HepG2 (cell line): ENCODE data around the gene CLDN15. TPM values are rescaled to one million over a fixed set of nuclear protein-coding genes. Genes with fewer than 3 reads are reported as not detected.

Experiments used
- ATAC-seq: fragments of 200-7000 bp; cut with Tn5 transposase; 3 replicates; pipeline ENCODE4 v1.9.1; 2020; ENCODE audit warnings: mild to moderate bottlenecking, moderate library complexity
- BruUV-seq: library from RNA; stranded (reverse); fragments of 400-500 nt; replicated peaks from 2 replicates; lab custom pipeline; 2021; lab: Mats Ljungman, UMichigan
- CTCF ChIA-PET: fragments of 300-600 bp; formaldehyde crosslinking; extraction: SDS; loops from one replicate; lab custom pipeline; 2021; ENCODE audit warnings: low total read pairs, inconsistent platforms, low intra/inter-chr PET ratio; lab: Yijun Ruan, JAX
- POLR2A ChIA-PET: fragments of 350-600 bp; sonication (Branson Sonifier 250); formaldehyde crosslinking; loops from one replicate; lab custom pipeline; 2020; ENCODE audit warnings: antibody characterized with exemption, inconsistent platforms; lab: Yijun Ruan, JAX
- DNase-seq: peaks from one replicate; pipeline ENCODE4 v3.0.0-alpha.2; 2015; ENCODE audit warnings: low spot score
- FAIRE-seq: peaks from 3 replicates; lab custom pipeline; 2011; peaks lifted over from hg19 to GRCh38; lab: Jason Lieb, UNC
- H2AFZ ChIP-seq: one replicate; pipeline ENCODE4 v1.6.1; 2011; ENCODE audit warnings: low read length, inconsistent platforms
- H3K27ac ChIP-seq: fragments of 300-600 bp; 3 replicates; pipeline ENCODE4 v1.8.0; 2011; ENCODE audit warnings: mixed run types, mild to moderate bottlenecking, mixed read lengths, low read length, inconsistent platforms; ENCODE audit not compliant: insufficient read depth; ENCODE audit errors: extremely low read length
- H3K27me3 ChIP-seq, 2 experiments: fragments of 200-600 bp in 1 of 2; 2 replicates in 1 of 2; 3 replicates in 1 of 2; pipeline versions ENCODE4 v1.6.0 to v1.8.0; 2011; ENCODE audit warnings: low read length in 2 of 2, mild to moderate bottlenecking in 2 of 2, moderate library complexity in 2 of 2, inconsistent platforms in 1 of 2; ENCODE audit not compliant: insufficient read depth in 2 of 2, control insufficient read depth in 1 of 2
- H3K36me3 ChIP-seq, 2 experiments: fragments of 200-600 bp in 1 of 2; replicated peaks in 1 of 2; 2 replicates in 1 of 2; 3 replicates in 1 of 2; pipeline versions ENCODE4 v1.5.1 to v1.8.0; 2011; ENCODE audit warnings: low read length in 2 of 2, inconsistent platforms in 1 of 2; ENCODE audit not compliant: insufficient read depth in 2 of 2, control insufficient read depth in 1 of 2
- H3K4me1 ChIP-seq: 2 replicates; pipeline ENCODE4 v1.5.1; 2012; ENCODE audit warnings: low read length, inconsistent platforms; ENCODE audit not compliant: insufficient read depth
- H3K4me2 ChIP-seq: 2 replicates; pipeline ENCODE4 v1.6.0; 2011; ENCODE audit warnings: low read depth, low read length, inconsistent platforms
- H3K4me3 ChIP-seq, 3 experiments: fragments of 200-600 bp in 1 of 3; sonication (generic), shearing (Covaris generic) in 1 of 3; replicated peaks in 1 of 3; 2 replicates each; pipeline ENCODE4 v1.5.1; 2011 to 2016; ENCODE audit warnings: low read length in 3 of 3, inconsistent platforms in 2 of 3, low read depth in 2 of 3, mild to moderate bottlenecking in 2 of 3, control low read depth in 1 of 3, mixed read lengths in 1 of 3; ENCODE audit not compliant: insufficient read depth in 1 of 3
- H3K79me2 ChIP-seq: one replicate; pipeline ENCODE4 v1.6.1; 2011; ENCODE audit warnings: low read length, inconsistent platforms; ENCODE audit not compliant: insufficient read depth
- H3K9ac ChIP-seq: 2 replicates; pipeline ENCODE4 v1.6.0; 2011; ENCODE audit warnings: mild to moderate bottlenecking, low read depth, low read length, inconsistent platforms; ENCODE audit not compliant: insufficient read depth
- H3K9me3 ChIP-seq: 2 replicates; pipeline ENCODE4 v1.5.1; 2012; ENCODE audit warnings: mild to moderate bottlenecking, low read length
- H4K20me1 ChIP-seq: 2 replicates; pipeline ENCODE4 v1.6.0; 2011; ENCODE audit warnings: inconsistent platforms, mild to moderate bottlenecking, low read length, moderate library complexity; ENCODE audit not compliant: insufficient read depth
- CTCF ChIP-seq: sonication (generic); formaldehyde crosslinking; IDR thresholded peaks from 2 replicates; pipeline ENCODE4 v1.5.0; 2020; ENCODE audit warnings: mild to moderate bottlenecking, missing genetic modification reagents, moderate library complexity
- KDM5A ChIP-seq: fragments of 200-600 bp; sonication (generic); IDR thresholded peaks from 2 replicates; pipeline ENCODE4 v1.7.0; 2018; ENCODE audit warnings: antibody characterized with exemption, mild to moderate bottlenecking, low read length, borderline replicate concordance
- MATR3 ChIP-seq: sonication (generic); formaldehyde crosslinking; IDR thresholded peaks from 2 replicates; pipeline ENCODE4 v1.4.0; 2020; ENCODE audit warnings: missing genetic modification reagents
- POLR2A ChIP-seq, 2 experiments: IDR thresholded peaks; 2 replicates each; pipeline ENCODE4 v1.6.1; 2011; ENCODE audit warnings: low read depth in 2 of 2, low read length in 2 of 2, mild to moderate bottlenecking in 1 of 2, moderate library complexity in 1 of 2; ENCODE audit not compliant: insufficient read depth in 1 of 2
- RAD21 ChIP-seq: fragments of 450-650 bp; formaldehyde crosslinking; IDR thresholded peaks from 2 replicates; pipeline ENCODE4 v1.5.0; 2020; ENCODE audit warnings: mild to moderate bottlenecking
- SRSF4 ChIP-seq: fragments of 200-400 bp; formaldehyde crosslinking; IDR thresholded peaks from one replicate; pipeline ENCODE4 v1.6.1; 2018; ENCODE audit warnings: mild to moderate bottlenecking, low read depth, low read length, moderate library complexity; ENCODE audit not compliant: poor library complexity, severe bottlenecking
- STAG1 ChIP-seq: sonication (generic); formaldehyde crosslinking; IDR thresholded peaks from 2 replicates; pipeline ENCODE4 v1.4.0; 2020; ENCODE audit warnings: missing genetic modification reagents
- ZBTB33 ChIP-seq: sonication (generic); formaldehyde crosslinking; IDR thresholded peaks from 2 replicates; pipeline ENCODE4 v1.4.0; 2020; ENCODE audit warnings: missing genetic modification reagents
- ZNF121 ChIP-seq: sonication (generic); formaldehyde crosslinking; IDR thresholded peaks from 2 replicates; pipeline ENCODE4 v1.5.0; 2020; ENCODE audit warnings: mild to moderate bottlenecking, missing genetic modification reagents
- ZNF770 ChIP-seq: sonication (generic); formaldehyde crosslinking; IDR thresholded peaks from 2 replicates; pipeline ENCODE4 v1.5.0; 2020; ENCODE audit warnings: mild to moderate bottlenecking, missing genetic modification reagents
- ZNF891 ChIP-seq: sonication (generic); formaldehyde crosslinking; IDR thresholded peaks from 2 replicates; pipeline ENCODE4 v1.5.0; 2020; ENCODE audit warnings: mild to moderate bottlenecking, missing genetic modification reagents
- WGBS: methylation state at CpG from one replicate; pipeline ENCODE4 v1.1.6; 2017; ENCODE audit warnings: low lambda C conversion rate; 5-methylcytosine and 5-hydroxymethylcytosine counted together
- in situ Hi-C: cut with HindIII; loops from 2 replicates; pipeline ENCODE4 v1.10.0; 2017; ENCODE audit warnings: low pct_unique_long_range_greater_than_20kb; ENCODE audit not compliant: extremely low pct_ligation_motif_present
- intact Hi-C: fragments of 100-400 bp; cut with micrococcal nuclease; formaldehyde crosslinking; loops from one replicate; pipeline ENCODE4 v1.10.0; 2022; ENCODE audit not compliant: unreplicated experiment
- polyA plus RNA-seq, 8 experiments: library from polyadenylated mRNA; depleted of rRNA in 3 of 8; stranded (reverse) in 7 of 8; unstranded in 1 of 8; fragments of >200 nt; fragmentation: Illumina TruSeq in 4 of 8; extraction: Trizol in 4 of 8; gene quantifications; 2 replicates each; pipeline versions ENCODE4 v1.2.1 to v1.2.3, GENCODE V29; 2011 to 2016; ENCODE audit warnings: low read depth in 4 of 8, missing spikeins in 1 of 8, mixed read lengths in 1 of 8; ENCODE audit not compliant: insufficient read depth in 1 of 8
- total RNA-seq, 5 experiments: library from RNA; depleted of rRNA; stranded (reverse); fragments of >200 nt; fragmentation: Illumina TruSeq; extraction: Trizol; gene quantifications; 2 replicates each; pipeline ENCODE4 v1.2.3, GENCODE V29; 2016; ENCODE audit warnings: low read depth in 1 of 5

The CLDN15 gene
- total and polyA plus RNA-seq, 2 of the 13 experiments (the other 11 are each of a cell fraction or from before 2014, with no cell fraction given) = 7.1 to 17.8 TPM

- no peaks in the 10 kb centered on the region for H3K79me2 ChIP-seq
- H3K9me3 ChIP-seq = no peaks in the 10 kb centered on the region
- peaks cover 65% of the 10 kb centered on the region for H3K4me1 ChIP-seq
- no peak overlapping the region for H2AFZ ChIP-seq
- no peak overlapping the region for H3K27ac ChIP-seq
- TF ChIP-seq ZNF121 (CRISPR knock-in tag) = peak; percentile 61; the same call in 1 of the 2 replicates
- TF ChIP-seq STAG1 (CRISPR knock-in tag) = peak; percentile 41
- TF ChIP-seq MATR3 (CRISPR knock-in tag) = no peak
- peak; percentile 63 for TF ChIP-seq ZNF770
- TF ChIP-seq ZBTB33 (CRISPR knock-in tag) = peak; percentile 67
- peak; percentile 62 for TF ChIP-seq CTCF (CRISPR knock-in tag)
- peak; percentile 62 for TF ChIP-seq RAD21
- TF ChIP-seq POLR2A (IDR thresholded peaks at IDR 0.05; ENCODE audit: insufficient read depth in 1 of 2, low read depth in 2 of 2, low read length in 2 of 2) = 0 out of 4 replicates have a peak, but pooled peaks of 1 of the 2 experiments have one; percentile 42
- no peak for TF ChIP-seq KDM5A
- TF ChIP-seq SRSF4 = no peak
- 0 out of 2 replicates have a peak, but pooled peaks have one; percentile 32 for TF ChIP-seq ZNF891
- TF ChIP-seq, all 625 proteins: peak for 8
- Histone ChIP-seq H3K36me3 (peaks cover 0 to 6% of the 10 kb centered on the region in 2 experiments; a peak in 3 of 5 replicates), H3K27me3 (no peaks in the 10 kb centered on the region), H4K20me1 (no peaks in the 10 kb centered on the region), H3K9ac (no peak overlapping the region), H3K4me2 (no peak overlapping the region), H3K4me3 (no peak overlapping the region)
- POLR2A ChIA-PET = interaction anchor here (0.8 to 3.0 kb wide), 3 partner anchors 9 to 33 kb away, joined by 4 to 11 read pairs (median 8); partner anchors contain the start of genes FIS1, PLOD3 and ZNHIT1
- peak; percentile 12 for ATAC-seq
- FAIRE-seq = peak; percentile 8
- intact Hi-C loops (no loop called here), in situ Hi-C loops (no loop called here)
- no TSS peak for BruUV-seq
- peak; percentile 29 for DNase-seq
- CTCF ChIA-PET = interaction anchor here (1.3 kb wide), 1 partner anchor 9 kb away, joined by 4 read pairs; no protein-coding TSS in a partner anchor
- WGBS = 86% methylated on average over 9 of the region's 11 CpGs
Measured at GRCh38 chr7:101235050-101235449, 2.6 kb downstream of the CLDN15 start.
